HepG2 (cell line): ENCODE results near the gene ZNF616. TPM values are rescaled to one million over a fixed set of nuclear protein-coding genes. Genes with fewer than 3 reads are reported as not detected.

ENCODE experiments used
- BRCA1 ChIP-seq: sonication (generic); formaldehyde crosslinking; IDR thresholded peaks from 2 replicates; pipeline ENCODE4 v1.4.0; 2020; ENCODE audit warnings: missing genetic modification reagents
- CENPBD1 ChIP-seq: sonication (generic); formaldehyde crosslinking; IDR thresholded peaks from 2 replicates; pipeline ENCODE4 v1.8.0; 2022; ENCODE audit warnings: missing genetic modification reagents, low read depth, mild to moderate bottlenecking, borderline replicate concordance
- CHCHD3 ChIP-seq: sonication (generic); formaldehyde crosslinking; IDR thresholded peaks from 2 replicates; pipeline ENCODE4 v1.8.0; 2022; ENCODE audit warnings: mild to moderate bottlenecking, missing genetic modification reagents, moderate library complexity
- EED ChIP-seq: sonication (generic); formaldehyde crosslinking; IDR thresholded peaks from 2 replicates; pipeline ENCODE4 v1.5.0; 2020; ENCODE audit warnings: mild to moderate bottlenecking, missing genetic modification reagents
- FIP1L1 ChIP-seq: fragments of 200-400 bp; formaldehyde crosslinking; IDR thresholded peaks from 2 replicates; pipeline ENCODE4 v1.6.1; 2018; ENCODE audit warnings: low read depth, mild to moderate bottlenecking, low read length, moderate library complexity, borderline replicate concordance; ENCODE audit not compliant: insufficient read depth
- FOXO4 ChIP-seq: sonication (generic); formaldehyde crosslinking; conservative IDR thresholded peaks from 2 replicates; pipeline ENCODE4 v1.8.1; 2023; ENCODE audit warnings: missing genetic modification reagents
- KDM6A ChIP-seq: IDR thresholded peaks from 2 replicates; pipeline ENCODE4 v1.6.1; 2016; ENCODE audit warnings: low read depth
- MAX ChIP-seq: IDR thresholded peaks from 2 replicates; pipeline ENCODE4 v1.6.1; 2012; ENCODE audit warnings: inconsistent platforms
- MTA3 ChIP-seq: sonication (generic); formaldehyde crosslinking; IDR thresholded peaks from 2 replicates; pipeline ENCODE4 v1.4.0; 2020; ENCODE audit warnings: missing genetic modification reagents
- REPIN1 ChIP-seq: sonication (generic); formaldehyde crosslinking; IDR thresholded peaks from 2 replicates; pipeline ENCODE4 v1.8.0; 2022; ENCODE audit warnings: missing genetic modification reagents, low read depth, mild to moderate bottlenecking, borderline replicate concordance
- SALL2 ChIP-seq: sonication (generic); formaldehyde crosslinking; IDR thresholded peaks from 2 replicates; pipeline ENCODE4 v1.8.1; 2023; ENCODE audit warnings: mild to moderate bottlenecking, missing genetic modification reagents, inconsistent platforms
- SP4 ChIP-seq: sonication (generic); formaldehyde crosslinking; IDR thresholded peaks from 2 replicates; pipeline ENCODE4 v1.8.1; 2023; ENCODE audit warnings: mild to moderate bottlenecking, missing genetic modification reagents
- SUZ12 ChIP-seq: fragments of 150-350 bp; IDR thresholded peaks from 2 replicates; pipeline ENCODE4 v1.6.1; 2014; ENCODE audit warnings: low read depth, low read length
- TMF1 ChIP-seq: sonication (generic); formaldehyde crosslinking; IDR thresholded peaks from 2 replicates; pipeline ENCODE4 v1.8.1; 2022; ENCODE audit warnings: low read depth, missing genetic modification reagents
- ZBTB39 ChIP-seq: sonication (generic); formaldehyde crosslinking; IDR thresholded peaks from 2 replicates; pipeline ENCODE4 v1.5.0; 2020; ENCODE audit warnings: missing genetic modification reagents
- ZNF274 ChIP-seq: sonication (generic); formaldehyde crosslinking; IDR thresholded peaks from 2 replicates; pipeline ENCODE4 v1.5.1; 2020; ENCODE audit warnings: mild to moderate bottlenecking, missing genetic modification reagents
- ZNF430 ChIP-seq: sonication (generic); formaldehyde crosslinking; IDR thresholded peaks from 2 replicates; pipeline ENCODE4 v1.9.0; 2021; ENCODE audit warnings: mild to moderate bottlenecking, missing genetic modification reagents
- ZNF549 ChIP-seq: sonication (generic); formaldehyde crosslinking; IDR thresholded peaks from 2 replicates; pipeline ENCODE4 v1.5.0; 2020; ENCODE audit warnings: missing genetic modification reagents
- ZNF563 ChIP-seq: sonication (generic); formaldehyde crosslinking; IDR thresholded peaks from 2 replicates; pipeline ENCODE4 v1.8.0; 2022; ENCODE audit warnings: mild to moderate bottlenecking, moderate library complexity, missing genetic modification reagents
- ZNF691 ChIP-seq: sonication (generic); formaldehyde crosslinking; IDR thresholded peaks from 2 replicates; pipeline ENCODE4 v1.4.0; 2020; ENCODE audit warnings: missing genetic modification reagents, low read depth, mild to moderate bottlenecking, borderline replicate concordance
- ZNF761 ChIP-seq: sonication (generic); formaldehyde crosslinking; conservative IDR thresholded peaks from 2 replicates; pipeline ENCODE4 v1.4.0; 2020; ENCODE audit warnings: mild to moderate bottlenecking, missing genetic modification reagents
- ZXDC ChIP-seq: sonication (generic); formaldehyde crosslinking; IDR thresholded peaks from 2 replicates; pipeline ENCODE4 v1.5.0; 2020; ENCODE audit warnings: mild to moderate bottlenecking, missing genetic modification reagents
- polyA plus RNA-seq, 8 experiments: library from polyadenylated mRNA; depleted of rRNA in 3 of 8; stranded (reverse) in 7 of 8; unstranded in 1 of 8; fragments of >200 nt; fragmentation: Illumina TruSeq in 4 of 8; extraction: Trizol in 4 of 8; gene quantifications; 2 replicates each; pipeline versions ENCODE4 v1.2.1 to v1.2.3, GENCODE V29; 2011 to 2016; ENCODE audit warnings: low read depth in 4 of 8, missing spikeins in 1 of 8, mixed read lengths in 1 of 8; ENCODE audit not compliant: insufficient read depth in 1 of 8
- total RNA-seq, 5 experiments: library from RNA; depleted of rRNA; stranded (reverse); fragments of >200 nt; fragmentation: Illumina TruSeq; extraction: Trizol; gene quantifications; 2 replicates each; pipeline ENCODE4 v1.2.3, GENCODE V29; 2016; ENCODE audit warnings: low read depth in 1 of 5

Gene ZNF616
- total and polyA plus RNA-seq, 2 of the 13 experiments (the other 11 are each of a cell fraction or from before 2014, with no cell fraction given): 2.2 to 10.4 TPM

GRCh38 chr19:52138278-52138982, 1.3 kb downstream of the ZNF616 start (continued):
- TF ChIP-seq ZNF274 (CRISPR knock-in tag) (0 out of 2 replicates have a peak, but pooled peaks have one; percentile 1), REPIN1 (CRISPR knock-in tag) (no peak), ZNF430 (no peak), FIP1L1 (no peak), MTA3 (CRISPR knock-in tag) (no peak), ZNF549 (CRISPR knock-in tag) (no peak), ZBTB39 (CRISPR knock-in tag) (0 out of 2 replicates have a peak, but pooled peaks have one; percentile 21), BRCA1 (CRISPR knock-in tag) (no peak), ZNF691 (CRISPR knock-in tag) (no peak), ZXDC (CRISPR knock-in tag) (peak; percentile 43; the same call in 1 of the 2 replicates), FOXO4 (CRISPR knock-in tag) (no peak), SP4 (no peak), SUZ12 (no peak), SALL2 (no peak), CENPBD1 (CRISPR knock-in tag) (no peak), EED (CRISPR knock-in tag) (no peak), MAX (peak; percentile 85), ZNF761 (no peak; the same call in 1 of the 2 replicates), TMF1 (CRISPR knock-in tag) (no peak), KDM6A (no peak), ZNF563 (CRISPR knock-in tag) (0 out of 2 replicates have a peak, but pooled peaks have one; percentile 3), CHCHD3 (no peak)
